ENCODE results near the gene ANLN.
"Not testable (repeated sequence)": the region's sequence is repeated elsewhere in the genome, so short reads cannot be mapped to it uniquely, and the experiment has no call there.

Gene ANLN

DNA sequence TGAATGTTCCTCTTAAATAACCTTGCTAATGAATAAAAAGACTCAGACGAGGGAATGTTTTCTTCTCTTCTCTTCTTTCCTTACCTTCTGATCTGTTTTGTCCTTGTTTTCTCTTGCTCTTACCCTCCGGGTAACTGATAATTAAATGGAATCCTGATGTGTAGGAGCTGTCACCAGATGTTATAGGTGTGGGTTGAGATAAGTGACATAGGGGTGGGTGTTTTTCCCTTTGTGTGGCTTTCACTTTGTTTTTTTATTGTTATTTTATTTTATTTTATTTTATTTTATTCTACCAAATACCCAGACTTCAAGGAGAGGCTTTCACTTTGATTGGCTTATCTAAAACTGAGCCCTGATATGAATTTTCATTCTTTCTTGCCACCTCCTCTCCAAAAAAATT, 25.5 kb downstream of the ANLN start:
- no peak for DNase-seq

DNA sequence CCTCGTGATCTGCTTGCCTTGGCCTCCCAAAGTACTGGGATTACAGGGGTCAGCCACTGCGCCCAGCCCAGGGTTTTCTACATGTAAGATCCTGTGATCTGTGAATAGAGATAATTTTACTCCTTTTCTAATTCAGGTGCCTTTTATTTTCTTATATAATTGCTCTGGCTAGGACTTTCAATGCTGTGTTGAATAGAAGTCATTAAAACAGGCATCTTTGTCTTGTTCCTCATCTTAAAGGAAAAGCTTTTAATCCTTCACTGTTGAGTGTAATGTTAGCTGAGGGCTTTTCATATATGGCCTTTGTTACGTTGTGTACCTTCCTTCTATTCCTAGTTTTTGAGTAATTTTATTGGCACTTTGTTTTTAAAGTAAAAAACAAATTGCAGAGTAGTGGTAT, 26.6 kb downstream of the ANLN start:
- DNase-seq = no peak

DNA sequence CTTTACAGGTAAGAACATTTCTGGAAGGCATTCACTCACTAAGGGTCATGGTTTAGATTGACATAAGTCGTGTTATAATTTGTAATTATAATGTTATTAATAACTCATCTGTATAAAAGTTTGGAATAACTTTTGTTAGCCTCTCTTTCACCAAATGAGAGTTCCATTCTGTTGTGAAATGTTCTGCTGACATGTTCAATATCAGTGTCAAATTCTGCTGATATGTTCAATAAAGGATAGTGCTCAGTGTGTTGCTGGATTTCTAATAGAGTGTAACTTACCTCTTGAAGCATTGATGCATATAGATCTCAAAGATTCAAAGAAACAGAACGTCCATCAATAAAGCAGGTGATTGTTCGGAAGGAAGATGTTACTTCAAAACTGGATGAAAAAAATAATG, 30.6 kb downstream of the ANLN start:
- DNase-seq = no peak

GRCh38 chr7:36422072-36422471, 32.4 kb downstream of the ANLN start:
- DNase-seq = no peak

DNA sequence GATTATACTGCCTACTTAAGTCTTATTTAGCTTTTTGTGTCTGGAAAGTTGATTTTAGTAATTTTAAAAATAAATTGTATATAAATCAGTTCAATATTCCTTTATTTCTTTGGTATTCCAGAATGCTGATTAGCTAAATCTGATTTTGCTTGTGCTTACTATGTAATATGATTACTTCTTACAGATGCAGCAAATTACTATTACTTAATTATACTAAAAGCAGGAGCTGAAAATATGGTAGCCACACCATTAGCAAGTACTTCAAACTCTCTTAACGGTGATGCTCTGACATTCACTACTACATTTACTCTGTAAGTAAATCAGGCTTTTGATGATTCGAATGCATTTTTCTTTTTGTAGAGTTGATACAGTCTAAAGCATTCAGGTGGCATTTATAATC, 34.0 kb downstream of the ANLN start:
- no peak for DNase-seq

DNA sequence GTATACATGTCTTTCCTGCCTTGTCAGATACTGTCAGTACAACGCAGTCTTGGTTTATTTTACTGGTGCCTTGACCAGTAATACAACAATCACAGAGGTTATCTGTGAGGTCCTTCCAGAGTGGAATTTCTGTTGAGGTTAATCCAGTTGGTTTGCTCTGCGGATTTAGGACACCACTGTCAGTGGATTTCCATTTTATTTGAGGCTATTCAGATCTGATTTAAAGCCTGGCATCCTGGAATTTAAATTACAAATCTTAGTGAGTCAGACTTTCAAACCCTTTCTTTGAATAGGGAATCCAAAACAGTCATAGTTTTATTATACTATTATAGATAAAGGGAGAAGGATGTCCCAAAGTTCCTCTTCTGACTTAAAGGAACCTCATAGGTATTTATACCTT, 40.5 kb downstream of the ANLN start:
- no peak for DNase-seq

- no peak for DNase-seq
Observed at GRCh38 chr7:36430881-36431280, 41.2 kb downstream of the ANLN start.

DNA sequence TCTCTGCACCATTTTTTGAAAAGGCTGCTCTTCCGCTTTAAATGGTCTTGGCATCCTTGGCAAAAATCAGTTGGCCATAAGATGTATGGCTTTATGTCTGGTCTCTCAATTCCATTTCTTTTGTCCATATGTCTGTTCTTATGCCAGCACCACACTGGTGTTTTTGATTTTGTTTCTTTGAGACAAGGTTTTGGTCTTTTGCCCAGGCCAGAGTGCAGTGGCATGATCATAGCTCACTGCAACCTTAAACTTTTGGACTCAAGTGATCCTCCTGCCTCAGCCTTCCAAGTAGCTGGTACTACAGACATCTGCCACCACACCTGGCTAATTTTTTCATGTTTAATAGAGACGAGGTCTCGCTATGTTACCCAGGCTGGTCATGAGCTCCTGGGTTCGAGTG, 48.5 kb downstream of the ANLN start:
- DNase-seq = no peak

DNA sequence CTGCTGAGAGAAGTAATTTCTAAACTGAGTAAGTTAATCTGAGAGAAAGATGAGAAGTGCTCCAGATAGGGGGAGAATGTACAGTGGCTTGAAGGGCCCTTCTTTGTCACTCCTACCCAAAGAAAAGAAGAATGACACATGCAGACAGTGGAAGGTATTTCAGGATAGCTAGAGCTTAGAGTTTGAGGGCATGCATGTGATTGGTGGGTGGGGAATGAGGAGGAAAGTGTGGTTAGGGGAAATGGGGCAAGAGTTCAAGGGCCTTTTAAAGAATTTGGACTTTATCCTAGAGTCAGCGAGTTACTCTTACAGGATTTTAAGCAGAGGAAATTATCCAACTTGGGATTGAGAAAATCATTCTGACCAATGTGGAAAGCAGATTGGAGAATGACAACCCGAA, 50.0 kb downstream of the ANLN start:
- no peak for DNase-seq

DNA sequence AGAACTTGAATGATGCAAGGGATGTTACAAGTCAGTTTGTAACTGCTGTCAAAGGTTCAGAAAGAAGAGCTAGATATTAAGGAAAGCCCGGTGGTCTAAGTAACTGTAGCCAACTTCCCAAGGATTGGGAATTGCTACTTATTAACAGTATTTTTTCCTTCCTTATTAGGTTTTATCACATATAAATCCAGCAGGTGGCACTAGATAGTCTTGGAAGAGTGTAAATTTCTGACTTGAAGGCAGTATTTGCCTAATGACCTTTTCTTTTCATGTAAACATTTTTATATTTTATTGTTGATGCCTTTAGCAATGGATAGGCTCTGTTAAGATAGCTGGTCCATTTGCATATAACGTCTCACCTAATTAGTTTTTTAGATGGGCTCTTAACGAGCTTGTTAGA, 51.2 kb downstream of the ANLN start:
- peak; percentile 15 for DNase-seq

DNA sequence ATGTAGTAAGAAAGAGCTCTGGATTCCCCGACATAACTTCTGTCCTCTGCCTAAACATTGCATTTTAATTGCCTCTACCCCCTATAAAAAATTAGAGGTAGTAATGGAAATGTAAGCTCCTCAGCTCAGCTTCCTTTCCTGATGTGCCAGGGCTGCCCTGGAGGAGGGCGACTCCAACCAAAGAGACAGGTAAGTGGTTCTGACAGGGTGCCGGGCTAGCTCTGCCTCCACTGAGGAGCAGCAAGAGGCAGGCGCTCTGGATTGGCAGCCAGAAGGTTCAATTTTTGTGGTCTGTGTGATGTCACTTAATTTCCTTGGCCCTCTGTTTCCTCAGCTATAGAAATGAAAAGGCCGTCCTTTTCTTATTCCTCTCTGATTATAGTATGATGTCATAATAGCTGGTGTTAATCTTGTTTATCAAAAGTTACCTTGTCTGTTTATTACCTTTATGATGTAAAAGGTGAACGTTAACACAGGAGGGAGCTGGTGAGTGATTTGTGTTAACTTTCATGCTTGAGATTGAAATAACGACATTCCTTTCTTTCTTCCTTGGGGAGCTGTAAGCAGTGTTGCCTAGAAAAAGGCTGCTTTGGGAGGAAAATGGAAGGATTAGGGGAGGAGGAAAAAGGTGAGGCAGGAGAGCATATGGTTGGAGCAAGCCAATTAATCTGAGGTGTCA, 51.8 kb downstream of the ANLN start:
- DNase-seq = no peak

DNA sequence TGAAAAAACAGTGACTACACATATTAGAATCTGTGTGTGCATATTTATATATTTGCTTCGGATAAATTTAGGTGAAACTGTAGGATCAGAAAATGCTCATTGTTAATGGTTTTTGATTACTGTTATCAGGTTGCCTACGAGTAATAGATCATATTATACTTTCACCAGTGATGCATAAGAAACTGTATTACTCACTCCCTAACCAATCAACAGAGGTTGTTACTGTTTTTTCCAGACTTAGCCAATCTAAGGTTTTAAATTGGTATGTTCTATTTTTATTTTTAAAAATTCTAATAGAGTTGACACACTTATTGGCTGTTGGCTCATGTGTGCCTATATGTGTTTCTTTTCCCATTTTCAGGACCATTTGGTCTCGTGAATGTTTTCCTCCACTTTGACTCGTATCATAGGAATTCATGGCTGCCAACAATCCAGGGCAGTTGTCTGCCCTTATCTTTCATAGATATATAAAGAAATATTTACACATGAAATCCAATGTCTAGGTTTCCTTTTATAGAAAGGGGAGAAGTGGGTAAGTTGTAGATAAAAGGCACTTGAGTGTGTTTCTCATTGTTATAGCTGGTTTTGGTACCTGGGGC, 59.2 kb downstream of the ANLN start:
- no peak for DNase-seq

- no peak for DNase-seq
Observed at GRCh38 chr7:36449685-36450084, 60.0 kb downstream of the ANLN start.

DNA sequence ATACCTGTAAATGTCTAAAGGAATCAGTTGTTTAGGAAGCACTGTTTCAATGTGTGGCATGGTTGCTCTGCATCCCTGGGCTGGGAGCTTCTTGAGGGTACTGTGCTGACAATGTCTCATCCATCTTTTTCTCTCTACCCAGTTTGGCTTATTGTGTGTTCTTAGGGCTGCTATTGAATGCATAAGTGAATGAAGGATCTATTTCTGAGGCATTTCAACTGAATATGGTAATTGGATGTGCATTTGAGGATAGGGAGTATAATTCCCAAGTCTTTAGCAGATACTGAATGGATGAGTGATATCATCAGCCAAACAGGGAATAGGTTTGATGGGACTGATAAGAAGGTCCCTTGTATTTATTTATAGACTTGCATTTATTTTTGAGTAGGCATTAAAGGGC, 64.1 kb downstream of the ANLN start:
- DNase-seq = no peak

DNA sequence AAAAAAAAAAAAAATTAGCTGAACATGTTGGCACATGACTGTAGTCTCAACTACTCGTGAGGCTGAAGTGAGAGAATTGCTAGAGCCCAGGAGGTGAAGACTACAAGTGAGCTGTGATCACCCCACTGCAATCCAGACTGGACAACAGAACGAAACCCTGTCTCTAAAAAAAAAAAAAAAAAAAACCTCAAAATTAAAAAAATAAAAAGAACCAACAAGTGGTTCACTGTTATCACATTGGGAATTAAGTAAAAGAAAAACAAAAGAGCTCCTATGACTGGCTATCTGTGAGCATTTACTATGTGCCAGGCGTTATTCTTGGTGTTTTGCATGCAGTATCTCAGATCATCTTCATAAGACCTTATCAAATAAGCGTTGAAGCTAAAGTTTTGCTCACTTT, 66.0 kb downstream of the ANLN start:
- DNase-seq = no peak

- DNase-seq = no peak
Observed at GRCh38 chr7:36456138-36456537, 66.5 kb downstream of the ANLN start.

- DNase-seq = no peak
Observed at GRCh38 chr7:36456548-36456947, 66.9 kb downstream of the ANLN start.

DNA sequence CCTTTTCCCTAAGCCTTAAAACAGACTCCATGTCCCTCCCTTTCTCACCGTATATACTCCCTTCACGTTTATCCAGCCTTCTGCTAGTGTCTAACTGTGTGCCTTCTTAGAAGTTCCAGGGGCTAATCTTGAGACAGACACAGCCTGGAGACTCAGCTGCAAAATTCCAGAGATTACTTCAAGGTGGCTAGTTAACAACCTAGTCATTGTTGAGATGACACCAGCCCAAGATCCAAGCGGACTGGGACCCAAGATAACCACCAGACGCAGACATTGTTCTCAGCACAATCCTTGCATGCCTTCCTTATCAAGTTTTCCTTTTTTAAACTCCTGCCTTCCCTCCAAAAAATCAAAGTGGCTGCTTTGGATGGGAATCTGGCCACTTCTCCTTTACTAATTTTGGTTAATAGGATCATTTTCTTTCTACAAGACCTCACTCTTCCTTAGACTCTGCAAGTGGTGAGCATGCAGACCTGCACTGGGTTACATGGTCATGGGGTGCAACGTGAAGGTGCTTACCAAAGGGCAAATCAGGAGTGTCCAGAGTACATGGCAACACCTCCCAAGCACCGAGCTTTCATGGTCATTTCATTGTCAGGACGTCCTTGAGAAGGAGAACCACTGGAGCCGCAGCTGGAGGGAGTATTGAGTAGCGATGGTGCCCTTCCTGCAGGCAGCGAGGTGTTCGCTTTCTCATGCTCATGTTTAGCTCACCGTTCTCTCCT, 69.7 kb downstream of the ANLN start:
- no peak for DNase-seq

- no peak for DNase-seq
Observed at GRCh38 chr7:36460811-36461429, 71.3 kb downstream of the ANLN start.

DNA sequence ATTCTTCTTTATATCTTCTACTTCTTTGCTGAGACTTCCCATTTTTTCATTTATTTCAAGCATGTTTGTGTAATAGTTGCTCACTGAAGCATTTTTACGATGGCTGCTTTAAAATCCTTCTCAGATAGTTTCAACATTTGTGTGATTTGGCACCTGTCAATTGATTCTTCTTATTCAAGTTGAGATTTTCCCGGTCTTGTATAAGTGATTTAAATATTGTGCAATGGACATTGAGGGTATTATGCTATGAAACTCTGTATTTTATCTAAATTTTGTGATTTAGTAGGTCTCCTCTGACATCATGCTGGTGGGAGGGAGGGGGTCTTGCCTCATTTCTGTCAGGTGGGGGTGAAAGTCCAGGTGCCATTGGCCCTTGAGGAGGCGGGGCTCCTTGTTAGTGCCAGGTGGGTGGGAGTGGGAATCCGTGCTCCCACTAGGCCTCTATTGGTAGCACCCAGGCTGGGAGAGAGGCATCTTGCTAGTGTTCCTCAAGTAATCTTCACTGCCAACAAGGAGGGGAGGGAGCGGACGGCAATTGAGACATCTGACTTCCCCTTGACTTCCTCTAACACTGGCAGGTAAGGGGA, 73.0 kb downstream of the ANLN start:
- no peak for DNase-seq

- no peak for DNase-seq
Observed at GRCh38 chr7:36464271-36464670, 74.6 kb downstream of the ANLN start.

DNA sequence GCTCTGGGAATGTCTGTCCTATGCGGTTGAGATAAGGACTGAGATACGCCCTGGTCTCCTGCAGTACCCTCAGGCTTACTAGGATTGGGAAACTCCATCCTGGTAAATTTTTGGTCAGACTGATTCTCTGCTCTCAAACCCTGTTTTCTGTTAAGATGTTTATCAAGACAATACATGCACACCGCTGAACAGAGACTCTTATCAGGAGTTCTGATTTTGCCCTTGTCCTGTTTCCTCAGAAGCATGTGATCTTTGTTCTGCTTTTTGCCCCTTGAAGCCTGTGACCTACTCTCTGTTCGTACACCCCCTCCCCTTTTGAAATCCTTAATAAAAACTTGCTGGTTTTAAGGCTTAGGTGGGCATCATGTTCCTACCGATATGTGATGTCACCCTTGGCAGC, 76.3 kb downstream of the ANLN start:
- not testable (repeated sequence) for DNase-seq

DNA sequence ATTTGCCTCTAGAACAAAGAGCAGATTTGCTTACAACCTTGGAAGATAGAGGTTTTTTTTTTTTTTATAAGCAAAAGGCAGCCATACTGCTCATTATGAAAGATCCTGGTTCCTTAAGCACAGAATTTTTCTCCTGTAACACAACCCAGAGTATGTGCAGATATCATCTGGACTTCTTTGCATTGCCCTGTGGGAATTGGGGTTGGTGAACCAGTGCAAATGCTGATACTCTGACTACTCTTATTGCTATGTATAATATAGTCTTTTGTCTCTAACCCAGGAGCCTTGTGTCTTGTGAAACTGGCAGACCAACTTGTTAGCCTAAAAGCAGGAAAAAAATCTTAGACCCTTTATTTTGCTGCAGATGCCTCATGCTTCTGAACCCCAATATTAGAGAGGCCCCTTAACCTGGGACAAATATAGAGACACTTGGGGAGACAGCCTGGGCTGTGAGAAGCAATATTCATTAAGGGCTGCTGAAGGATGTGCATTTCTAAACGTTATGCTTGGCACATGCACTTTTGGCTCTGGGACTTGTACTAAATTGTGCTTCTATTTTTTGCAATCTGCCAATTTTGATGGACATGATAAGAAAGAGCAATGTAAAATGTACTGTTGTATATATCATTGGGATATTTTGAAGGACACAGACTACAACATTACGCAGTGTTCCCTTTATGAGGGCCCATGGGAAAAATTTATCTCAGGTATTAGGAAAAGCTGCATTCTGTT, 78.9 kb downstream of the ANLN start:
- DNase-seq = no peak

Data from NCI-H146 (cell line).